GM12878 (cell line): ENCODE measurements around the gene SLC12A2.

Experiments
- CUX1 ChIP-seq: IDR thresholded peaks from 2 replicates; pipeline ENCODE4 v1.6.1; 2012; ENCODE audit warnings: improper control_type of control experiment, low read depth, low read length; ENCODE audit not compliant: insufficient replicate concordance
- EP300 ChIP-seq, 2 experiments: fragments of 150-350 bp in 1 of 2; IDR thresholded peaks; 2 replicates each; pipeline ENCODE4 v1.6.1; 2011 to 2012; ENCODE audit warnings: low read depth in 2 of 2, low read length in 2 of 2, borderline replicate concordance in 1 of 2, improper control_type of control experiment in 1 of 2, inconsistent platforms in 1 of 2; ENCODE audit not compliant: control insufficient read depth in 1 of 2
- NR2C2 ChIP-seq: IDR thresholded peaks from 2 replicates; pipeline ENCODE4 v1.6.1; 2011; ENCODE audit warnings: borderline replicate concordance, low read depth; ENCODE audit not compliant: control insufficient read depth, insufficient read length
- POLR2A ChIP-seq: IDR thresholded peaks from 2 replicates; pipeline ENCODE4 v1.6.1; 2011; ENCODE audit warnings: low read depth, mild to moderate bottlenecking, low read length
- RAD21 ChIP-seq: IDR thresholded peaks from 2 replicates; pipeline ENCODE4 v1.6.1; 2011; ENCODE audit warnings: mild to moderate bottlenecking, low read depth, low read length, moderate library complexity; ENCODE audit not compliant: insufficient read depth
- ZNF274 ChIP-seq: IDR thresholded peaks from one replicate; pipeline ENCODE4 v1.8.0; 2011; ENCODE audit not compliant: insufficient read length, insufficient read depth

- TF ChIP-seq CUX1 (no peak), POLR2A (no peak), RAD21 (no peak), NR2C2 (no peak), EP300 (IDR thresholded peaks at IDR 0.05; ENCODE audit: borderline replicate concordance in 1 of 2, control insufficient read depth in 1 of 2, low read depth in 2 of 2, low read length in 2 of 2) (no peak), ZNF274 (no peak)
These were observed 111.8 kb downstream of the SLC12A2 start for GRCh38 chr5:128195316-128195715.
